Stimulated activated CD8-positive, alpha-beta memory T cell treated with anti-CD3 and anti-CD28 coated beads, Interleukin-7, amount 100 ng/mL, for 24 hours (primary cell): ENCODE results near the gene TSHZ2.

ENCODE experiments used
- DNase-seq: peaks from one replicate; pipeline ENCODE4 v3.0.0-alpha.2; 2020; ENCODE audit warnings: low read depth

TSHZ2 gene

GRCh38 chr20:53168491-53168890 is 196.3 kb downstream of the TSHZ2 start:
- no peak for DNase-seq

- DNase-seq = no peak
These were observed 198.0 kb downstream of the TSHZ2 start for GRCh38 chr20:53170196-53170595.

GRCh38 chr20:53171065-53171464 is 198.9 kb downstream of the TSHZ2 start:
- DNase-seq = no peak

GRCh38 chr20:53174454-53174853 is 202.3 kb downstream of the TSHZ2 start:
- no peak for DNase-seq

- no peak for DNase-seq
These were observed 203.1 kb downstream of the TSHZ2 start for GRCh38 chr20:53175135-53175780.

GRCh38 chr20:53176134-53176533 is 204.0 kb downstream of the TSHZ2 start:
- DNase-seq = no peak

- no peak for DNase-seq
These were observed 205.5 kb downstream of the TSHZ2 start for GRCh38 chr20:53177687-53178086.

- DNase-seq = no peak
These were observed 207.6 kb downstream of the TSHZ2 start for GRCh38 chr20:53179749-53180148.

GRCh38 chr20:53180928-53181362 is 208.8 kb downstream of the TSHZ2 start:
- no peak for DNase-seq

- DNase-seq = no peak
These were observed 209.8 kb downstream of the TSHZ2 start for GRCh38 chr20:53181866-53182376.

- no peak for DNase-seq
These were observed 211.0 kb downstream of the TSHZ2 start for GRCh38 chr20:53183181-53183580.

GRCh38 chr20:53186635-53187034 is 214.5 kb downstream of the TSHZ2 start:
- no peak for DNase-seq

- DNase-seq = no peak
These were observed 215.4 kb downstream of the TSHZ2 start for GRCh38 chr20:53187392-53188068.

GRCh38 chr20:53190225-53190624 is 218.1 kb downstream of the TSHZ2 start:
- no peak for DNase-seq

- no peak for DNase-seq
These were observed 219.8 kb downstream of the TSHZ2 start for GRCh38 chr20:53191957-53192356.

- DNase-seq = no peak
These were observed 222.4 kb downstream of the TSHZ2 start for GRCh38 chr20:53194306-53195290.

GRCh38 chr20:53195876-53196610 is 223.9 kb downstream of the TSHZ2 start:
- no peak for DNase-seq

GRCh38 chr20:53201588-53201987 is 229.4 kb downstream of the TSHZ2 start:
- no peak for DNase-seq

GRCh38 chr20:53202777-53203176 is 230.6 kb downstream of the TSHZ2 start:
- no peak for DNase-seq

GRCh38 chr20:53205046-53205445 is 232.9 kb downstream of the TSHZ2 start:
- no peak for DNase-seq

- no peak for DNase-seq
These were observed 236.1 kb downstream of the TSHZ2 start for GRCh38 chr20:53208110-53208832.
